Embryonic facial prominence (tissue), 1 donor: ENCODE data around the gene SND1.

Experiments used
- DNase-seq: peaks from one replicate; pipeline ENCODE4 v3.0.0-alpha.2; 2016; ENCODE audit errors: extremely low spot score

SND1 gene

GRCh38 chr7:128139406-128139805 is 487.4 kb downstream of the SND1 start:
- no peak for DNase-seq

- no peak for DNase-seq
These were observed 489.7 kb downstream of the SND1 start for GRCh38 chr7:128141683-128142195.
